GM19043 (cell line): ENCODE measurements around the gene DDC.
"Not testable (repeated sequence)": the region's sequence is repeated elsewhere in the genome, so short reads cannot be mapped to it uniquely, and the experiment has no call there.

Experiments used
- ATAC-seq: cut with Tn5 transposase; IDR thresholded peaks from one replicate; pipeline ENCODE4 v1.9.1; 2021; ENCODE audit warnings: low read depth; ENCODE audit not compliant: unreplicated experiment

DDC gene

GRCh38 chr7:50556247-50556991, 8.8 kb downstream of the DDC start:
- ATAC-seq: no peak

- ATAC-seq: no peak
These were observed 9.5 kb downstream of the DDC start for GRCh38 chr7:50555594-50556140.

GRCh38 chr7:50554431-50555322, 10.5 kb downstream of the DDC start:
- no peak for ATAC-seq

- no peak for ATAC-seq
These were observed 11.2 kb downstream of the DDC start for GRCh38 chr7:50553973-50554372.

GRCh38 chr7:50552921-50553320, 12.3 kb downstream of the DDC start:
- no peak for ATAC-seq

GRCh38 chr7:50552139-50552538, 13.1 kb downstream of the DDC start:
- ATAC-seq: no peak

GRCh38 chr7:50545613-50546012, 19.6 kb downstream of the DDC start:
- not testable (repeated sequence) for ATAC-seq

GRCh38 chr7:50544992-50545391, 20.2 kb downstream of the DDC start:
- ATAC-seq: no peak

- ATAC-seq: no peak
These were observed 21.3 kb downstream of the DDC start for GRCh38 chr7:50543776-50544442.

GRCh38 chr7:50542132-50542531, 23.1 kb downstream of the DDC start:
- ATAC-seq: no peak

GRCh38 chr7:50540785-50541579, 24.2 kb downstream of the DDC start:
- ATAC-seq: no peak

GRCh38 chr7:50539725-50540124, 25.5 kb downstream of the DDC start:
- ATAC-seq: no peak

- no peak for ATAC-seq
These were observed 26.7 kb downstream of the DDC start for GRCh38 chr7:50538478-50538877.

- no peak for ATAC-seq
These were observed 27.8 kb downstream of the DDC start for GRCh38 chr7:50537417-50537816.

GRCh38 chr7:50535291-50535711, 29.9 kb downstream of the DDC start:
- not testable (repeated sequence) for ATAC-seq

GRCh38 chr7:50534690-50535290, 30.4 kb downstream of the DDC start:
- no peak for ATAC-seq

- ATAC-seq: no peak
These were observed 31.3 kb downstream of the DDC start for GRCh38 chr7:50533866-50534265.

- ATAC-seq: no peak
These were observed 33.3 kb downstream of the DDC start for GRCh38 chr7:50531928-50532327.

- ATAC-seq: no peak
These were observed 33.7 kb downstream of the DDC start for GRCh38 chr7:50531401-50531911.
